ENCODE measurements around the gene MED27.

DNA sequence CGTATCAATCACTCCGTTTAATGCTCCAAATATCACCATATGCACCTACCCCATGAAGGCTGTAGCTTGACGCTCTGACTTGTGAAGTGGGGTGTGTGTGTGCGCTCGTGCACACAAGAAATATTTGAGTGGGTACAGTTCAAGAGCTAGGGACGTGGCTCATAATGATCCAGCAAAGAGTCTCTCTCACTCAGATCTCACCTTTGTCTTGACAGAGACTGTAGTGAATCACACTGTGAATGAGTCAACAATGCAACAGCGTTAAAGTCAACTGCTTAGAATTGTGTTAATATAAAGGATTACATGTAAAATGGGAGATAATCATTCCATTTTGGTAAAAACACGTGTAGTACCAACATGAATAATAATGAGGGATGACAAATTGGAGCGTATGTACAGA is 119.4 kb downstream of the MED27 start:
- TF ChIP-seq, protein P1, sequence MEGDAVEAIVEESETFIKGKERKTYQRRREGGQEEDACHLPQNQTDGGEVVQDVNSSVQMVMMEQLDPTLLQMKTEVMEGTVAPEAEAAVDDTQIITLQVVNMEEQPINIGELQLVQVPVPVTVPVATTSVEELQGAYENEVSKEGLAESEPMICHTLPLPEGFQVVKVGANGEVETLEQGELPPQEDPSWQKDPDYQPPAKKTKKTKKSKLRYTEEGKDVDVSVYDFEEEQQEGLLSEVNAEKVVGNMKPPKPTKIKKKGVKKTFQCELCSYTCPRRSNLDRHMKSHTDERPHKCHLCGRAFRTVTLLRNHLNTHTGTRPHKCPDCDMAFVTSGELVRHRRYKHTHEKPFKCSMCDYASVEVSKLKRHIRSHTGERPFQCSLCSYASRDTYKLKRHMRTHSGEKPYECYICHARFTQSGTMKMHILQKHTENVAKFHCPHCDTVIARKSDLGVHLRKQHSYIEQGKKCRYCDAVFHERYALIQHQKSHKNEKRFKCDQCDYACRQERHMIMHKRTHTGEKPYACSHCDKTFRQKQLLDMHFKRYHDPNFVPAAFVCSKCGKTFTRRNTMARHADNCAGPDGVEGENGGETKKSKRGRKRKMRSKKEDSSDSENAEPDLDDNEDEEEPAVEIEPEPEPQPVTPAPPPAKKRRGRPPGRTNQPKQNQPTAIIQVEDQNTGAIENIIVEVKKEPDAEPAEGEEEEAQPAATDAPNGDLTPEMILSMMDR (IDR thresholded peaks at IDR 0.05; ENCODE audit: borderline replicate concordance, extremely low read depth, low read length, poor library complexity, severe bottlenecking), result no peak
- TF ChIP-seq EZH2 (IDR thresholded peaks at IDR 0.05; ENCODE audit: borderline replicate concordance, low read depth, low read length, severe bottlenecking), result no peak

Measured in DND-41 (cell line).